Fibroblast of skin of left quadriceps (primary cell): ENCODE measurements around the gene CAB39L.
"Not testable (repeated sequence)": the region's sequence is repeated elsewhere in the genome, so short reads cannot be mapped to it uniquely, and the experiment has no call there.

Experiments used
- DNase-seq, 2 experiments: peaks; one replicate each; pipeline ENCODE4 v3.0.0-alpha.2; 2013; ENCODE audit warnings: low read depth in 2 of 2

CAB39L gene

DNA sequence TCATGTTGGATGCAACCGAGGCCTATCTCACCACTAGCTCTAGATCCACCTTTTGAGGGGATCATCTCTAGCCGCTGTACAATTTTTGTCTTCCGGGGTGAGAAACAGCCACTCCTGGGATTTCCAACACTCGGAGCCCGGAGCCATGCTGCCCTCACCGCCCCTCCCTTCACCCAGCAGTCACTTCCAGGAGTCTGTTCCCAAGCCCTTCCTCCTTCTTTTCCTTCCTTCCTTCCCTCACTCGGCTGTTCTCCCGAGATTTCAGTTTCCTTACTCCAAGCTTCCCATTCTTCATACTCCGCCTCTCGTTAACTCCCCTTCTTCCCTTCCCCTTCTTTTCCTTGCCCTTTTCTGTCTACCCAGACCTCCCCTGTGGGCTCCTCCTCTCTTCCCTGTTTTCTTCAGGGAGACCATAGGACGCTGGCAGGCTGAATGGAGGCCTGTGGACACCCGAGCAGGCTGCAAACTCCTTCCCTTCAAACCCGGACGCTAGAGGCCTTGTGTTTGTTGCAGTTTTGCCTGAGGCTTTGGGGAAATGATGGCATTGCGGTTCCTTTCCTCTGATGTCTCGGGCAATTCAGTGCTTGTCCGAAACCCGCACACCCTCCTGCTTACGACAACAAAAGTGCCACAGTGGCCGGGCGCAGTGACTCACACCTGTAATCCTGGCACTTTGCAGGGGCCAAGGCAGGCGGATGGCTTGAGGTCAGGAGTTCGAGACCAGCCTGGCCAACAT lies 96.0 kb downstream of the CAB39L start:
- no peak for DNase-seq

DNA sequence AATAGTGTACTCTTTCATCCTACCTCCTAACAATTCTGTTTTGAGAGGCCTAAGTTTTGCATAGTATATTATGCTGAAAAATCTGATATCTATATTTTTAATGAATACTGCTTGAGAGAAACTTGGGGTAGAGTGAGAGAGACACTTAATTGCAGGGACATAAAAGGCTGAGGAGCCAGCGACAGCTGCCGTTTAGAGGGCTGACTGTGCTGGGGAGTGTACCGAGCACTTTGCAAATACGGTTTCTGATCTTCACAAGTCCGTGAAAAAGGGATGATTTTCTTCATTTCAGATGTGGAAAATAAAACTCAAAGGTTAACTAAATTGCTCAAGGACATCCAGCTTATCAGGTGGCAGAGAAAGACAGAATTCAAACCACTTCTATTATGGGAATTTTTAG lies 97.4 kb downstream of the CAB39L start:
- no peak for DNase-seq

DNA sequence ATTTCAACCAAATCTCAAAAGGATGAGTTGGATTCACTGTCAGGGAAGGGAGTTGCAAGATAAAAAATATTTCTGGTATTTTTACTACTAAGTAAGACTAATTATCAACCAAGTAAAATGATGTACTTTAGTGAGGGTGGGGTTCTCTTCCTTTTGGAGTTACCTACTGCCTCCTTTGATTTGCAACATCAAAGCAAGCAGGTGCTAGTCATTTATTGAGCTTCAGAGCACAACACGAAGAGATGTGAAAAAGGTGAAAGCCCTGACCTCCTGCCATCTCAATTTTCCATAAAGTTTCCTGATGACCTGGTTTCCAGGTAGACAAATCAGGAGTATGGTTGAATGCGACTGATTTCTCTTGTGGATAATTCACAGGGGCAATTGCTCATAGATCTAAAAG lies 100.1 kb downstream of the CAB39L start:
- DNase-seq, result no peak

- no peak for DNase-seq
These were observed 100.6 kb downstream of the CAB39L start for GRCh38 chr13:49343255-49343654.

- DNase-seq, result no peak
These were observed 101.4 kb downstream of the CAB39L start for GRCh38 chr13:49342454-49342853.

- DNase-seq, result no peak
These were observed 101.9 kb downstream of the CAB39L start for GRCh38 chr13:49341941-49342340.

DNA sequence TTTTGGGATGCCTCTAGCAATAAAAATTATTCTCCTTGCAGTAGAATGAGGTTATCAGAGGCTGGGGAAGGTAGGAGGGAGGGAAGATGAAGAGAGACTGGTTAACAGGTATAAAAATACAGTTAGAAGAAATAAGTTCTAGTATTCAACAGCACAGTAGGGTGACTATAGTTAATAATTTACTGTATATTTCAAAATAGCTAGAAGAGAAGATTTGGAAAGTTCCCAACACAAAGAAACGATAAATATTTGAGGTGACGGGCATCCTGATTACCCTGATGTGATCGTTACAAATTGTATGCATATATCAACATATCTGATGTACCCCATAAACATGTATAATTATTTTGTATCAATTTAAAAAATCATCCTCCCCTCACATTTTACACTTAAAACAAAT lies 102.3 kb downstream of the CAB39L start:
- no peak for DNase-seq

- DNase-seq, result no peak
These were observed 103.7 kb downstream of the CAB39L start for GRCh38 chr13:49340161-49340560.

GRCh38 chr13:49336655-49337054 lies 107.2 kb downstream of the CAB39L start:
- DNase-seq, result no peak

DNA sequence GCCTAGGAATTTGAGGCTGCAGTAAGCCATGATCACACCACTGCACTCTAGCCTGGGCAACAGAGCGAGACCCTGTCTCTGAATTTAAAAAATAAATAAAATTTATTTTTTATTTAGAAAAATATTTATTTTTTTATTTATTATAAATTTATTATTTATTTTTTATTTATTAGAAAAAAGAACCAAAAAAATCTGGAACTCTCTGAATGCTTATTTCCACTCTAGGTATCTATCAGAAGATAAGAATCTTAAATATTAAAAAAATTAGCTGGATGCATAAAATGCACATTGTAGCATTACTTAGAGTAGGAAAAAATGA lies 113.4 kb downstream of the CAB39L start:
- no peak for DNase-seq

DNA sequence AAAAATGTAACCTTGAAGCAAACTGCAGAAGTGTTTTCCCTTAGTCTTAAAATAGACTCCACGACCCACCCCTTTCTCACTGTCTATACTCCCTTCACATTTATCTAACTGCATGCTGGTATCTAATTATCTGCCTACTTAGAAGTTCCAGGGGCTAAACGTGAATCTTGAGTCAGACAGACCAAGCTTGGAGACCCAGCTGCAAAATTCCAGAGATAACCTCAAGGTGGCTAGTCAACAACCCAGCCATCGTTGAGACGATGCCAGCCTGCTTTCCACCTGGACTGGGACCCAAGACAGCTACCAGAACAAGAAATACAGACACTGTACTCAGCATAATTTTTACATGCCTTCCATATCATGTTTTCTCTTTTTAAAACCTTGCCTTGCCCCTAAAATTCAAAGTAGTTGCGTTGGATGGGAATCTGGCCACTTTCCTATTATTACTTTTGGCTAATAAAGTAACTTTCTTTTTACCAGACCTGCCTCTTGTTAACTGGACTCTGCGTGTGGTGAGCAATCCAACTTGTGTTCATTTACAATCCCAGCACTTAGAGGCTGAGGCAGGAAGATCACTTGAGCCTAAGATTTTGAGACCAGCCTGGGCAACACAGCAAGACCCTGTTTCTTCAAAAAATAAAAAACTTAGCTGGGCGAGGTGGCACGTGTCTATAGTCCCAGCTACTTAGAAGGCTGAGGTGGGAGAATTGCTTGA lies 113.9 kb downstream of the CAB39L start:
- no peak for DNase-seq

DNA sequence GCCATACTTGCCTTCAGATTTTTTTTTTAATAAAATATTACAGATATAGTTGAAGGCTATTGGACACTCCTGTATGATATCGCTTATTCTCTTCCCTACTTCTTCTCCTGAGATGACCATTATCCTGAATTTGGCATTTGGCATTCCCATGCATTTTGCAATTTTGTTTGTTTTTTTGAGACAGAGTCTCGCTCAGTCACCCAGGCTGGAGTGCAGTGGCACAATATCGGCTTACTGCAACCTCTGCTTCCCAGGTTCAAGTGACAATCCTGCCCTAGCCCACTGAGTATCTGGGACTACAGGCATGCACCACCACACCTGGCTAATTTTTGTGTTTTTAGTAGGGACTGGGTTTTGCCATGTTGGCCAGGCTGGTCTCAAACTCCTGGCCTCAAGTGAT lies 116.7 kb downstream of the CAB39L start:
- DNase-seq, result not testable (repeated sequence)

DNA sequence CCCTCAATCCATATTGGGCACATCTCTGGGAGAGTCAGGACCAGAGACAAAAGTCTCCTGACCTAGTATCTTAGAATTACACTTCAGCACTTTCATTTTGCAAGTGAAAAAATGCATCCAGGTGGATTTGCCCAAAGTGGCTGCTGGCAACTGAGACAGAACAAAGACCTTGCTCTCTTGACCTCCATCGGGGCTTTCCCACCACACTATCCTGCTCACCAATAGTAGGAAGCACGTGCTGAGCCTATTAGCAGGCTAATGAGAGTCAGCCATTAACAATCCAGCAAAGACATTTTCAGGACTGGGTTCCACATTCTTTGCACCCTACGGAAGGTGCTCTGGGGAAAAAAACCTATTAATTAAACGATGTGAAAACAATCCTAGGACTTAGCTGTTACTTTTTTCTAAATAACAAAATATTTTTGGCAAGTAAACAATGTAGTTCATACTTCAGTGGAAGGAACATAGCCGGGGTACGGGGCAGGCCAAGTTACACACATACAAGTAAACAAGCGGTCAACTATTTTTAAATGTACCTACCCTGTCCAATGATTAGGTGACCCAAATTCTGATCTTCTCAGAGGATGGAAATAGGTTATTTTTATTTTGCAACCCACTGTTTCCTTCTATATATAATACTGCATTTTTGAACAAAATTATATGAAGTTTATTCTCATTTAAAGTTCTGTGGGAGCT lies 117.5 kb downstream of the CAB39L start:
- no peak for DNase-seq

DNA sequence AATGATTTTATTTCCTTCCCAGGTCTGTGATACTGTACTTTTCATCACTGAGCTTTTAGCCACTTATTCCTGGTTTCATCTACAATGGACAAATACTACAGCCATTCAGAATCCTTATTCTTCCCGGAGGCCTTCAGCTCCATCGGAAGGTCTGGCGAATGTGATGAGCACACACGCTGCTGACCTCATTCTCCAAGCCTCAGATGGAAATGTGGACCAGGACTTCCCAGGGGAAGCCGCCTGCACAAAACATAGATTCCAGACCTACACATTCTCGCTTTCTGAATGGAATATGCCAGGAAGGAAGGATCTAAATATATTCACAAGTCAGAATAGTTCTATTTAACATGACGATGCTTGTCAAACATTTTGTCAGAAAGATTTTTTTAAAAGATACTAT lies 120.5 kb downstream of the CAB39L start:
- no peak for DNase-seq

DNA sequence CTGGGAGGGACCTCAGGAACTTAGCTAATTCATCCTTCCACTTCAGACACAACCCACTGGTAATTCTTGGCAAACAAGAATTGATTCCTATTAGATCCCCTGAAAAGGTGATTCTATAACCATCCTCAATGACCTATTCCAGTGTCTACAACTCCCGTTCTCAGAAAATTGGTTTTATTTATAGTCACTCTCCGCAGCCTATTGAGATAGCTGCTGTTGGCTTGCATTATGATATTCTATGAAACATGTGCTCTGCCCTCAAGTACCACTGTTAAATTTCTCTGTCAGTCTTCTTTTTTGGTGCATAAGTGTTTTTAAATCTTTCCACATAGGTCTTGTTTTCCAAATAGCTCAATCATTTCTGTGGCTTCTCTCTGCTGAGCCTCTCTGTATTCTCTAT lies 121.2 kb downstream of the CAB39L start:
- DNase-seq, result no peak

DNA sequence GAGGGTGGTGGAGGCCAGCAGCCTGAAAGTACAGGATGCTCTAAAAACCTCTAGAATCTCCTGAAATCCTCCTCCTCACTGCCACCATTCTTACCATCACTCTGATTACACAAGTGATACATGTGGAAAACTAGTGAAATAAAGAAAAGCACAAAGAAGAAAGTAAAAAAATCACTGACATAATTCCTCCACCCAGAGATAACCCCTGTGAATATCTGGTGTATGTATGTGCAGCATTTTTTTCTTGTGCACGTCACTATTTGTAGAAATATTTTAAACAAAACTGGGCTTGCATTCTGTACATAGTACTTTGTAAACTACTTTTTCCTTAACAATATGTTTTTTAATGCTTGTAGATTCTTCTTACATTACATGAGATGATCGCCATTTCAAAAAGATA lies 122.9 kb downstream of the CAB39L start:
- DNase-seq, result no peak

DNA sequence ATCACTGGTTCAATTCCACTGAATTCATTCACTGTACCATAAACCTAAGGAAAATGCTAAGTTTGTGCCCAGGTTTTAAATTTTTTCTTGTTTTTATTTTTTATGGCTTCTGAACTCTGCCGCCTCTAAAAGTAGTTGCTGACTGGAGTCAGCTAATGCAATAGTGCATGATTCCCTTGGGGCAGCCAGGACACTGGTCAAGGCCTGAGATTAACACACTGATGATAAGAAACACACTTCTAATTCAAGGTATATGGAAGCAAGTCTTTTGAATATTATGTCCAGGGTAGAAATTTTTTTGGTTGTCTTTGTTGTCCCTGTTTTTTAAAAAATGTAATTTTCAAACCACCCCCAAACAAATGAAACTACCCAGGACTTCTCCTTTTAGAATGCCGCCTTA lies 123.9 kb downstream of the CAB39L start:
- no peak for DNase-seq

- no peak for DNase-seq
These were observed 124.3 kb downstream of the CAB39L start for GRCh38 chr13:49319551-49319950.

DNA sequence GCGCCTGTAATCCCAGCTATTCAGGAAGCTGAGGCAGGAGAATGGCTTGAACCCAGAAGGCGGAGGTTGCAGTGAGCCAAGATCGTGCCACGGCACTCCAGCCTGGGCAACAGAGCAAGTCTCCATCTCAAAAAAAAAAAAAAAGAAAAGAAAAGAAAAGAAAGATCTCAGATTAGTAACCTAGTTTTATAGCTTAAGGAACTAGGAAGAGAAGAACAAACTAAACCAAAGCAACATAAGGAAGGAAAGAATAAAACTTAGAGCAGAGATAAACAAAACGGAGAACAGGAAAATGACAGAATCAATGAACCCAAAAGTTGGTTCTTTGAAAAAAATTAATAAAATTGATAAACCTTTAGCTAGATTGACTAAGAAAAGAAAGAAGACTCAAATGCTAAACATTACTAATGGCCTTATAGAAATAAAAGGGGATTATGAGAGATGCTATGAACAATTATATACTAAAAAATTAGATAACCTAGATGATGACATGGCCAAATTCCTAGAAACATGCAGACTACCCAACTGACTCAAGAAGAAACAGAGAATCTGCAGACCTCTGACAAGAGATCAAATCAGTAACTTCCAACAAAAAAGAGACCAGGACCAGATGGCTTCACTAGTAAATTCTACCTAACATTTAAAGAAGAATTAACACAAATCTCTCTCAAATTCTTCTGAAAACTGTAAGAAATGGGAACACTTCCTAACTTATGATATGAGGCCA lies 127.9 kb downstream of the CAB39L start:
- DNase-seq, result no peak

- DNase-seq, result no peak
These were observed 128.8 kb downstream of the CAB39L start for GRCh38 chr13:49315036-49315565.

DNA sequence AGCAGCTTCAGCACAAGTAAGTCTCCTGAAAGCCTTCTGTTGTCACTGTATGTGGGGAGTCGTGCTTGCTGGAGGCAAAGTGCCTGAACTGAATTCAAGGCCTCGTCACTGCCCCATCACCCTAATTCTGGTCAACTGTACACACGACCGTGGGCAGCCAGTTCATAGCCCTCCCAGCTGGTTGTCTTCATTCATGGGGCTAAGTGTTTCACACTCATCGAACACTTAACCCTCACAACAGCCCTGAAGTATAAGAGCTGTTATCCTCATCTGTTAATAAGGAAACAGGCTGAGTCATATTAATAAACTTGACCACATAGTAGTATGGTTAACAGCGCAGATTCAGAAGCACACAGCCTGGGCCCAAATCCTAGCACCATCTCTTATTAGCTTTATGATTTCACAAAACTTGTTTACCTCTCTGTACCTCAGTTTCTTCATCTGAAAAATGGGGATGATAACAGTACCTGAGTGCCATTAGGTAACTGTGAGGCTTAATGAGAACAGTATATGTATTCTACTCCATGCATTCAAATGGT lies 129.5 kb downstream of the CAB39L start:
- DNase-seq, result peak in 1 of 2 experiments; percentile 16

DNA sequence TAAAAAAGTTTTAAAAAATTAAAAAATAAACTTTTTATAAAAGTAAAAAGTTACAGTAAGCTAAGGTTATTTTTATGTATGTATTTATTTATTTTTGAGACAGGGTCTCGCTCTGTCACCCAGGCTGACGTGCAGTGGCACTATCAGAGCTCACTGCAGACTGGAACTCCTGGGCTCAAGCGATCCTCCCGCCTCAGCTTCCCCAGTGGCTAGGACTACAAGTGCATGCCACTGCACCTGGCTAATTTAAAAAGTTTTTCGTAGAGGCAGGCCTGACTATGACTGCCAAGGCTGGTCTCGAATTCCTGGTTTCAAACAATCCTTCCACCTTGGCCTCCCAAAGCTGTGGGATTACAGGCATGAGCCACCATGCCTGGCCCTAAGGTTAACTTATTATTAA lies 132.0 kb downstream of the CAB39L start:
- no peak for DNase-seq
